Lung (tissue), 12 donors: ENCODE data around the gene SELENOW. TPM values are rescaled to one million over a fixed set of nuclear protein-coding genes. Genes with fewer than 3 reads are reported as not detected.

Source experiments
- ATAC-seq: fragments of 200-7000 bp; cut with Tn5 transposase; one replicate; pipeline ENCODE4 v1.9.1; 2020; ENCODE audit warnings: moderate number of reproducible peaks; ENCODE audit not compliant: insufficient read depth, low FRiP score
- DNase-seq, 3 donors: peaks; one replicate each; pipeline ENCODE4 v3.0.0-alpha.2; 2013 to 2017
- H3K27ac ChIP-seq, 2 donors: one replicate each; pipeline ENCODE4 v1.5.1; 2013; ENCODE audit warnings: mild to moderate bottlenecking in 2 of 2, moderate library complexity in 2 of 2, control low read depth in 1 of 2, inconsistent platforms in 1 of 2, low read depth in 1 of 2, low read length in 1 of 2
- H3K27me3 ChIP-seq, 3 donors: one replicate each; pipeline ENCODE4 v1.5.1; 2013; ENCODE audit warnings: low read length in 2 of 3; ENCODE audit not compliant: control insufficient read depth in 3 of 3, insufficient read depth in 3 of 3
- H3K36me3 ChIP-seq, 4 donors: one replicate each; pipeline ENCODE4 v1.5.1; 2013; ENCODE audit warnings: low read length in 4 of 4, mild to moderate bottlenecking in 1 of 4, moderate library complexity in 1 of 4; ENCODE audit not compliant: control insufficient read depth in 4 of 4, insufficient read depth in 4 of 4
- H3K4me1 ChIP-seq, 5 donors: one replicate each; pipeline ENCODE4 v1.5.1; 2013; ENCODE audit warnings: low read length in 5 of 5, mild to moderate bottlenecking in 2 of 5, moderate library complexity in 1 of 5; ENCODE audit not compliant: control insufficient read depth in 5 of 5, insufficient read depth in 5 of 5
- H3K4me3 ChIP-seq: one replicate; pipeline ENCODE4 v1.5.1; 2013; ENCODE audit warnings: mild to moderate bottlenecking, control low read depth, moderate library complexity
- H3K9ac ChIP-seq, 2 donors: one replicate each; pipeline ENCODE4 v1.5.1; 2013; ENCODE audit warnings: low read length in 2 of 2, control low read depth in 1 of 2; ENCODE audit not compliant: insufficient read depth in 1 of 2
- H3K9me3 ChIP-seq, 4 donors: one replicate each; pipeline ENCODE4 v1.5.1; 2013; ENCODE audit warnings: low read length in 3 of 4, mild to moderate bottlenecking in 1 of 4, moderate library complexity in 1 of 4; ENCODE audit not compliant: control insufficient read depth in 4 of 4, insufficient read depth in 3 of 4
- CTCF ChIP-seq: IDR thresholded peaks from 2 replicates; pipeline ENCODE4 v1.5.1; 2012; ENCODE audit warnings: mild to moderate bottlenecking; ENCODE audit errors: control extremely low read depth, extremely low read depth
- WGBS, 2 donors: extraction: QIAGEN DNeasy Blood & Tissue Kit; methylation state at CpG; one replicate each; pipeline ENCODE4 v1.1.7; 2013; 5-methylcytosine and 5-hydroxymethylcytosine counted together
- polyA plus RNA-seq, 2 donors: library from polyadenylated mRNA; stranded (reverse); fragments of 200-250 nt; gene quantifications; one replicate each; pipeline ENCODE4 v1.2.1, GENCODE V29; 2013
- total RNA-seq, 2 donors: library from RNA; depleted of rRNA in 1 of 2; stranded (reverse); fragments of >200 nt in 1 of 2; gene quantifications; one replicate each; pipeline ENCODE4 v1.2.1, GENCODE V29; 2014 to 2021
- donor health status: control.
- donor health status: control.
- donor health status: Bipolar disorder and iron deficiency.
- donor health status: healthy.
- donor health status: DM: yes; HTN: yes; CAD: no.

The SELENOW gene
- total and polyA plus RNA-seq, 4 donors = 104 to 532 (median 346) TPM

DNA sequence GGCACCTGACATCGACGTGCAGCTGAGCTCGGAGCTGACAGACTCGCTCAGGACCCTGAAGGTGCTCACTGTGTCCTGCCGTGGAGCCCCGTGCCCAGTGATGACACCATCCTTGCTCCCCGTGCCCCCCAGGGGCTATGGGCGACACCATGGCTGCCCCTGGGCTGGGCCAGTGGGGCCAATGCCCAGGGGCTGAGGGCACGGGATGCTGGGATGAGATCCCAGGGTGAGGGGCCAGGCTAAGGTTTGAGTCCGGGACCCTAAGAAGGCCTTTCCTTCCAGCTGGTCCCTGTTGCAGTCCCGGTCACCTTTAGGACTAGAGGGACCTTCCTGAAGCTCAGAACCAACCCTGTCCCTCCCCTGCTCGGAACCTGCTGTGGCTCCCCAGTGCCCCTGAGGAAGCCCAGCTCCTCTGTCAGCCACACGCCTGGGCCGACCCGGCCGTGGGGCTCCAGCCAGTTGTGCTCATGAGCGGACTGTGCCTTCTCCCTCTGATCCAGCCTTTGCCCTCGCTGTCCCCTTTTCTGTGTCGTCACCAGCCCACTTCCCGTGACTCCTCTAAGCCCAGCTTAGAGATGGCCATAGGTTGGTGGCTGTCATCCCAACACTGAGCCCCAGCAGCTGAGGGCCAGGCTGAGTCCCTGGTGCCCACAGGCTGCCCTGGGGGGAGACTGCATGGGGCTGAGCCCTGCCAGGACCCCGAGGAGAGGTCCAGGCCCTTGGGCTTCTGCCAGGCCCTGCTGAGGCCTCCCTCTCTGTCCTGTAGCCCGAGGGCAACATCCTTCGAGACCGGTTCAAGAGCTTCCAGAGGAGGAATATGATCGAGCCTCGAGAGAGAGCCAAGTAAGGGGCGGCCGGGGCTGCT is 22.5 kb upstream of the SELENOW start:
- Histone ChIP-seq H3K27me3 (no peaks in the 10 kb centered on the region), H3K27ac (no peak overlapping the region), H3K4me1 (no peaks in the 10 kb centered on the region), H3K9me3 (peaks cover 0 to 5% (median 0%) of the 10 kb centered on the region in 4 donors), H3K36me3 (peaks cover 20 to 71% (median 42%) of the 10 kb centered on the region in 4 donors), H3K4me3 (no peak overlapping the region), H3K9ac (no peak overlapping the region)
- TF ChIP-seq CTCF = no peak
- ATAC-seq (no peak), DNase-seq (no peak)
- 95 to 96% methylated on average over 28 of the region's 28 CpGs for WGBS, 2 donors

GRCh38 chr19:47756627-47756929 is 21.9 kb upstream of the SELENOW start:
- no peak for TF ChIP-seq CTCF
- ATAC-seq (no peak), DNase-seq (no peak)
- Histone ChIP-seq H3K9ac (no peak overlapping the region), H3K4me1 (no peaks in the 10 kb centered on the region), H3K4me3 (no peak overlapping the region), H3K9me3 (peaks cover 0 to 5% (median 0%) of the 10 kb centered on the region in 4 donors), H3K27me3 (no peaks in the 10 kb centered on the region), H3K27ac (no peak overlapping the region), H3K36me3 (peaks cover 20 to 65% (median 39%) of the 10 kb centered on the region in 4 donors)
- whole genome bisulfite sequencing, 2 donors = 95% methylated on average over 12 of the region's 12 CpGs

DNA sequence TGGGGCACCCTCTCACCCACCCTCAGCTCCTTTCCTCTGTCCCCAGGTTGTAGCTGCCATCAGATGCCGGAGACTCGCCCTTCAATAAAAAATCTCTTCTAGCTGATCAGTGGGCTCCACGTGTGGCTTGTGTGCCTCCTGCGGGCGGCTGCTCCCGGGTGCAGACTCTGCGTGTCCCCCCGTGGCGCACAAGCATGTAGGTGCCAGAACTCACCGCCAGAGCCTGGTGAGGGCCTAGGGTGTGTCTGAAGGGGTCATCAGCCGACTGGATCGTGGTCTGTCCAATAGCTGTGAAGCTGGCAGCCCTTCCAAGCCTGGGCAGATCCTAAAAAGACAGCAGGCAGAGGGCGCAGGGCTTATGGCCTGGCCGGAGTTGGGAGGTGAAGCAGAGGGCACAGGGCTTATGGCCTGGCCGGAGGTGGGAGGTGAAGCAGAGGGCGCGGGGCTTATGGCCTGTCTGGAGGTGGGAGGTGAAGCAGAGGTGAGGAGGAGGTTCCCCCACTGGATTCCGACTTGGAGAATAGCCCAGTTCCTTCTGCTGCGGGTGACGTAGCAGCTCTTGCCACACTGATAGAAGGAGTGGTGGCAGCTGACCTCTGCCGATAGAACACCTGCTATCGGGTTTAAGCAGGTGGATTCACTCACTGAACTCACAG is 21.4 kb upstream of the SELENOW start:
- Histone ChIP-seq H3K4me3 (no peak overlapping the region), H3K4me1 (no peaks in the 10 kb centered on the region), H3K9ac (no peak overlapping the region), H3K9me3 (peaks cover 0 to 5% (median 0%) of the 10 kb centered on the region in 4 donors), H3K27ac (no peak overlapping the region), H3K27me3 (no peaks in the 10 kb centered on the region), H3K36me3 (peaks cover 20 to 63% (median 37%) of the 10 kb centered on the region in 4 donors)
- TF ChIP-seq CTCF = no peak
- WGBS, 2 donors = 93 to 94% methylated on average over 22 of the region's 22 CpGs
- ATAC-seq = no peak
- no peak for DNase-seq
